SU-DHL-6 (cell line): Measurements from ENCODE around the gene PKIB.

Experiments
- H2AFZ ChIP-seq: fragments of 200-600 bp; sonication (generic); 2 replicates; pipeline ENCODE4 v1.6.1; 2014; ENCODE audit warnings: low read depth, mild to moderate bottlenecking, moderate library complexity, mixed read lengths, antibody characterized with exemption, low read length; ENCODE audit not compliant: severe bottlenecking
- H3F3A ChIP-seq: fragments of 200-600 bp; shearing (Covaris generic); 2 replicates; pipeline ENCODE4 v1.6.0; 2016; ENCODE audit warnings: antibody characterized with exemption, mild to moderate bottlenecking; ENCODE audit not compliant: insufficient read depth
- H3K27ac ChIP-seq: fragments of 200-600 bp; sonication (generic); 2 replicates; pipeline ENCODE4 v1.5.1; 2016; ENCODE audit warnings: low read depth, mild to moderate bottlenecking, low read length, moderate library complexity, mixed read lengths
- H3K27me3 ChIP-seq: fragments of 200-600 bp; sonication (generic), shearing (Covaris generic); 2 replicates; pipeline ENCODE4 v1.6.0; 2014; ENCODE audit warnings: mild to moderate bottlenecking, low read length
- H3K36me3 ChIP-seq: fragments of 200-600 bp; sonication (generic); 2 replicates; pipeline ENCODE4 v1.6.1; 2014; ENCODE audit warnings: mild to moderate bottlenecking, low read length, mixed read lengths
- H3K4me2 ChIP-seq: fragments of 300-600, 200-600 bp; shearing (Covaris generic), sonication (generic); 2 replicates; pipeline ENCODE4 v1.6.0; 2014; ENCODE audit warnings: low read length, low read depth, mild to moderate bottlenecking; ENCODE audit not compliant: poor library complexity, severe bottlenecking
- H3K4me3 ChIP-seq: fragments of 200-600 bp; sonication (generic); 2 replicates; pipeline ENCODE4 v1.5.1; 2014; ENCODE audit warnings: antibody characterized with exemption, low read length, mild to moderate bottlenecking, mixed read lengths; ENCODE audit not compliant: insufficient read depth, poor library complexity, severe bottlenecking
- H3K79me2 ChIP-seq: fragments of 200-600 bp; sonication (generic); 2 replicates; pipeline ENCODE4 v1.6.1; 2014; ENCODE audit warnings: mild to moderate bottlenecking, low read length, moderate library complexity; ENCODE audit not compliant: insufficient read depth
- H3K9ac ChIP-seq: fragments of 200-600 bp; sonication (generic); 2 replicates; pipeline ENCODE4 v1.7.0; 2014; ENCODE audit warnings: mild to moderate bottlenecking, low read length
- H3K9me2 ChIP-seq: fragments of 200-600 bp; sonication (generic); replicated peaks from 2 replicates; pipeline ENCODE4 v1.6.1; 2014; ENCODE audit warnings: low read length; ENCODE audit not compliant: insufficient read depth
- H3K9me3 ChIP-seq: fragments of 200-600 bp; sonication (generic); 2 replicates; pipeline ENCODE4 v1.6.1; 2014; ENCODE audit warnings: low read length, mixed read lengths; ENCODE audit not compliant: insufficient read depth
- H4K20me1 ChIP-seq: fragments of 200-600 bp; sonication (generic); 2 replicates; pipeline ENCODE4 v1.6.1; 2014; ENCODE audit warnings: low read depth, mild to moderate bottlenecking, antibody characterized with exemption, low read length, moderate library complexity, mixed read lengths
- CTCF ChIP-seq: fragments of 200-600 bp; sonication (generic); IDR thresholded peaks from one replicate; pipeline ENCODE4 v1.5.1; 2017; ENCODE audit warnings: antibody characterized with exemption, mild to moderate bottlenecking, low read length, moderate library complexity; ENCODE audit not compliant: insufficient read depth, poor library complexity, severe bottlenecking
- EZH2phosphoT487 ChIP-seq: fragments of 200-600 bp; sonication (generic), shearing (Covaris generic); conservative IDR thresholded peaks from 2 replicates; pipeline ENCODE4 v1.6.1; 2018; ENCODE audit warnings: mild to moderate bottlenecking, antibody characterized with exemption, low read length, moderate library complexity, mixed read lengths

Gene PKIB

GRCh38 chr6:122604676-122605075 lies 5.5 kb upstream of the PKIB start:
- H3K4me2 ChIP-seq, result no peak overlapping the region
- H3F3A ChIP-seq, result no peaks in the 10 kb centered on the region
- no peak overlapping the region for H2AFZ ChIP-seq
- H3K36me3 ChIP-seq, result no peaks in the 10 kb centered on the region
- no peak for TF ChIP-seq CTCF
- no peak for TF ChIP-seq EZH2phosphoT487
- no peak overlapping the region for H3K9ac ChIP-seq
- H3K4me3 ChIP-seq, result no peak overlapping the region
- H3K27ac ChIP-seq, result no peak overlapping the region
- no peaks in the 10 kb centered on the region for H3K79me2 ChIP-seq
- H3K9me3 ChIP-seq, result no peaks in the 10 kb centered on the region
- H4K20me1 ChIP-seq, result no peaks in the 10 kb centered on the region
- H3K27me3 ChIP-seq, result no peaks in the 10 kb centered on the region
- H3K9me2 ChIP-seq, result no peaks in the 10 kb centered on the region

GRCh38 chr6:122610690-122611455 lies 668 bp downstream of the PKIB start:
- Histone ChIP-seq H3K9me2 (no peaks in the 10 kb centered on the region), H3K27me3 (no peaks in the 10 kb centered on the region), H3K79me2 (no peaks in the 10 kb centered on the region), H3F3A (no peaks in the 10 kb centered on the region), H3K27ac (no peak overlapping the region), H2AFZ (no peak overlapping the region), H3K4me2 (no peak overlapping the region), H3K36me3 (no peaks in the 10 kb centered on the region), H3K4me3 (no peak overlapping the region), H3K9me3 (no peaks in the 10 kb centered on the region), H3K9ac (no peak overlapping the region), H4K20me1 (no peaks in the 10 kb centered on the region)
- TF ChIP-seq CTCF, result no peak

GRCh38 chr6:122612838-122613237 lies 2.6 kb downstream of the PKIB start:
- no peak overlapping the region for H3K27ac ChIP-seq

More at GRCh38 chr6:122612838-122613237, 2.6 kb downstream of the PKIB start:
- Histone ChIP-seq H3K4me3 (no peak overlapping the region), H4K20me1 (no peaks in the 10 kb centered on the region), H3F3A (no peaks in the 10 kb centered on the region), H2AFZ (no peak overlapping the region), H3K79me2 (no peaks in the 10 kb centered on the region), H3K9ac (no peak overlapping the region), H3K9me2 (no peaks in the 10 kb centered on the region), H3K9me3 (no peaks in the 10 kb centered on the region), H3K27me3 (no peaks in the 10 kb centered on the region), H3K4me2 (no peak overlapping the region), H3K36me3 (no peaks in the 10 kb centered on the region)
- TF ChIP-seq EZH2phosphoT487 (no peak), CTCF (no peak)
